IgD-negative memory B cell (primary cell): ENCODE results near the gene COL1A1. TPM values are rescaled to one million over a fixed set of nuclear protein-coding genes. Genes with fewer than 3 reads are reported as not detected.

Source experiments
- H3K27ac Mint-ChIP-seq, 3 donors: one replicate each; pipeline ENCODE4 v1.8.0; 2020 to 2022; ENCODE audit warnings: mild to moderate bottlenecking in 3 of 3, mixed read lengths in 3 of 3, moderate library complexity in 1 of 3
- H3K27me3 Mint-ChIP-seq: one replicate; pipeline ENCODE4 v1.8.0; 2021; ENCODE audit warnings: mixed read lengths
- H3K36me3 Mint-ChIP-seq: one replicate; pipeline ENCODE4 v1.8.0; 2020; ENCODE audit warnings: mild to moderate bottlenecking, mixed read lengths
- H3K4me1 Mint-ChIP-seq, 3 donors: one replicate each; pipeline ENCODE4 v1.8.0; 2020 to 2022; ENCODE audit warnings: mixed read lengths in 3 of 3, mild to moderate bottlenecking in 1 of 3
- H3K4me3 Mint-ChIP-seq, 4 donors: one replicate each; pipeline ENCODE4 v1.8.0; 2020 to 2022; ENCODE audit warnings: mild to moderate bottlenecking in 4 of 4, mixed read lengths in 4 of 4, moderate library complexity in 3 of 4
- H3K9me3 Mint-ChIP-seq, 3 donors: one replicate each; pipeline ENCODE4 v1.8.0; 2020 to 2021; ENCODE audit warnings: mixed read lengths in 3 of 3, mild to moderate bottlenecking in 1 of 3
- polyA plus RNA-seq: library from polyadenylated mRNA; unstranded; fragments of 300-500 nt; fragmentation: Illumina TruSeq; gene quantifications from one replicate; pipeline ENCODE4 v1.2.3, GENCODE V29; 2021

The COL1A1 gene
- polyA plus RNA-seq, 1 donor from 2014 or later = 0.74 TPM

DNA sequence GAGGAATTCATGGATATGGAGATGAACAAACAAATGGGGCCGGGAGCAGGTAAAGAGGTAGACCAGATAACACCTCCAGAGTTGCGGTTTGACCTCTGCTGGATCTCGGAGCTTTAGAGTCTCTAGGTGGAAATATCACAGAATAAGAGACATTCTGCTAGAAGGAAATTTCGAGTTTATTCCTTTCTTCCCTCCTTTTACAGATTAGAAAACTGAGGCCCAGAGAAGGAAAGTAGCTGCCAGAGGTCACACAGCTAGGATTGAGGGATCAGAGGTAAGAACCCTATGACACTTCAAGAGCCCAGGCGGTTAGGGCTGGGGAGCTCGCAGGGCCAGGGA, 7.7 kb upstream of the COL1A1 start:
- Mint-ChIP-seq H3K27ac (no peak overlapping the region), H3K4me3 (no peak overlapping the region), H3K9me3 (no peaks in the 10 kb centered on the region), H3K27me3 (peaks cover 50% of the 10 kb centered on the region), H3K36me3 (peaks cover 2% of the 10 kb centered on the region), H3K4me1 (peaks cover 0 to 9% (median 5%) of the 10 kb centered on the region in 3 donors)

DNA sequence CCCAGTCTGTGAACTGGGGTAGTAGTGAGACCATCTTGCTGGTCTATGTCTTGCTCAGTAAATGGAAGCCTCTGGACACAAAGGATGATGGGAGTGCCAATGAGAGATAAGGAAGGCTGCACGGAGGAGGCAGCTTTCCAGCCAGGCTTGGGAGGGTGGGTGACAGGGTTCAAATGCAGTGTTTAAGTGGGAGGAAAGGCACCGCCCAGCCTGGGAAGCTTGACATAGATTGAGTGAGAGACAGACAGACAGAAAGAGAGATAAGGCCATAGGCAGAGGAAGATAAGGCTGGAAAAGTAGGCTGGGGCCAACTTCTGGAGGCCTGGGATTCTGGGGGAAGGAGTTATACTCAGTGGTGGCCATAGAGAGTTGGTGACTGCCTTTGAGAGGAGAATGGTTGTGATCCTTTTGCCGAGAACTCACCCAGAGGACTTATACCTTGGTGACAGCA, 7.2 kb upstream of the COL1A1 start:
- peaks cover 2% of the 10 kb centered on the region for H3K36me3 Mint-ChIP-seq
- no peak overlapping the region for H3K4me3 Mint-ChIP-seq
- H3K9me3 Mint-ChIP-seq = no peaks in the 10 kb centered on the region
- H3K4me1 Mint-ChIP-seq = peaks cover 0 to 9% (median 5%) of the 10 kb centered on the region in 3 donors
- no peak overlapping the region for H3K27ac Mint-ChIP-seq
- H3K27me3 Mint-ChIP-seq = peaks cover 55% of the 10 kb centered on the region

DNA sequence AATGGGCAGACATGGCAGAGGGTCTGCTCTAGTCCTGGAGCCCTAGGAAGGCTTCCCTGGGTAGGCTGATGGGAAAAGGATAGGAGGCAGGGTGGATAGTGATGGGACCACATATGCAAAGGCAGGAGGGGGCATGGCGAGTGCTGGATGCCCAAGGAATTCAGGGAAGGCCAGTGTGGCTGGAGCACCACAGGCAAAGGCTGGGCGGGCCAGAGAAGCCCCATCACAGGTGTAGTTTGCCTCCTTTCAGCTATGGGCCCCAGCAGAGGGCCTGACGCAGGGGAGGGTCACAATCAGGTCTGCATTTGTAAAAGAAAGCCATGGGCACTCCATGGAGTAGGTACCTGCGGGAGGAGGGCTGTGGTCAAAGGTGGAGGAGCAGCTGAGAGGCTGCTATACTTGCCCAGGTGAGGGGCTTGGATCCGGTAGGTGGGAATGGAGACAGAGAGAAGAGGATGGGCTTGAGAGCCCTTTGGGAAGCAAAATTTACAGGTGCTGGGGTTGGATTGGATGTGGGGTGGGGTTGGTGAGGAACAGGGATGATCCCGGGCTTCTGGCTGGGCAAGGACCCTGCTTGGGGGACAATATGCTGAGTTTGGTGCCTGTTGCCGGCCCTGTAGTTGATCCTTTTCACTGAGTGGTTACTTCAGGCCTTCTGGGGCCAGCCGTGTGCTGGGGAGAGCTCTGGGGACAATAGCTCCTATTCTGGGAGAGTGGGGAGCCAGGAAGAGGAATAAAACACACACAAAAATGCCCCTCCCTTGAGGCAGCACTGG, 6.5 kb upstream of the COL1A1 start:
- H3K4me3 Mint-ChIP-seq = no peak overlapping the region
- H3K36me3 Mint-ChIP-seq = peaks cover 2% of the 10 kb centered on the region
- no peak overlapping the region for H3K27ac Mint-ChIP-seq
- H3K4me1 Mint-ChIP-seq = peaks cover 0 to 6% (median 5%) of the 10 kb centered on the region in 3 donors
- H3K27me3 Mint-ChIP-seq = peaks cover 55% of the 10 kb centered on the region
- H3K9me3 Mint-ChIP-seq = no peaks in the 10 kb centered on the region

DNA sequence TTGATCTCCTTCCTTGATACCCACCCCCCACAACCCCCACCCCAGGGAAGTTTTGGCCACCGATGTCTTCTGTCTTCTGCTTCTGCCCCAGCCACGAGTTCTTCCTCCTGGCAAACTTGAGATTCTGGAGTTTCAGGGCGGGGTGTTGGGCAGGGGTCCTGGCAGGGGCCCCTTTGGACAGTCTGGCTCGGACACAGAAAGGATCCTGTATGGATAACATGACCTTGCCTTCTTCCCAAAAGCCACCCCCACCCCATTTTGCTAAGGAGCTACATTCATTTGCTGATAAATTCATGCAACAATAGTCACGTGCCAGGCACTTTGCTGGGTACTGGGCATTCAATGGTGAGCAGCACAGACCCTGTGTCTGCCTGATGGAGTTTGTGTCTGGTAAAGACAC, 5.9 kb upstream of the COL1A1 start:
- H3K27ac Mint-ChIP-seq = no peak overlapping the region
- no peak overlapping the region for H3K4me3 Mint-ChIP-seq
- H3K9me3 Mint-ChIP-seq = no peaks in the 10 kb centered on the region

DNA sequence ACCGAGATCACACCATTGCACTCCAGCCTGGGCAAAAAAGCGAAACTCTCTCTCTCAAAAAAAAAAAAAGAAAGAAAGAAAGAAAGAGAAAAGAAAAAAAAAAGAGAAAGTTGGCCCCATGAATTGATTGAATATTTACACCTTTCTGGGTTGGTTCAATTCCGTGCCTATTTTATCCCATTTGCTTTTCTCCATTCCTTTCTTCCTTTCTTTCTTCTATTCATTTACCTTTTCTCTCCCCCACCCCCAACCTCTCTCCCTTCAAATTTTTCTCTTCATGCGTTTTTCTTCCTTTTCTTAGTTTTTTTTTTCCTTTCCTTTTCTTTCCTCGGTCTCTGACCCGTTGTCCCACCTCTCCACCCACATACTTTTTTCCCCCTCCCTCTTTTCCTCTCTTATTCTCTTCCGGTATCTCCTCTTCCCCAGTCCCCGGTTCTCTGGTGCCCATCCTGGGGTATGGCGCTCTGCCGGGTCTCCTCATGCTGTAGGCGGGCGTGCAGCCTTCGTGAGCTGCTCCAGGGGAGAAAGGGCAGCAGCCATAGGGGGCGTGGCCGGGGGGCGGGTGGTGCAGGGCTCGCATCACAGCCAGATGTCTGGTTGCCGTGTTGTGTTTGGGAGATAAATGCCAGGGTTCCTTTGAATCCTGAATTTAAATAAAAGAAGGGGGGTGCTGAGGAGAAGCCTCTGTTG, 5.3 kb upstream of the COL1A1 start:
- Mint-ChIP-seq H3K36me3 (peaks cover 2% of the 10 kb centered on the region), H3K27ac (no peak overlapping the region), H3K27me3 (peaks cover 58% of the 10 kb centered on the region), H3K9me3 (no peaks in the 10 kb centered on the region), H3K4me1 (peaks cover 0 to 5% (median 0%) of the 10 kb centered on the region in 3 donors), H3K4me3 (no peak overlapping the region)

More for the DNA sequence above, 5.9 kb upstream of the COL1A1 start:
- peaks cover 2% of the 10 kb centered on the region for H3K36me3 Mint-ChIP-seq
- peaks cover 0 to 5% (median 0%) of the 10 kb centered on the region in 3 donors for H3K4me1 Mint-ChIP-seq
- peaks cover 58% of the 10 kb centered on the region for H3K27me3 Mint-ChIP-seq

DNA sequence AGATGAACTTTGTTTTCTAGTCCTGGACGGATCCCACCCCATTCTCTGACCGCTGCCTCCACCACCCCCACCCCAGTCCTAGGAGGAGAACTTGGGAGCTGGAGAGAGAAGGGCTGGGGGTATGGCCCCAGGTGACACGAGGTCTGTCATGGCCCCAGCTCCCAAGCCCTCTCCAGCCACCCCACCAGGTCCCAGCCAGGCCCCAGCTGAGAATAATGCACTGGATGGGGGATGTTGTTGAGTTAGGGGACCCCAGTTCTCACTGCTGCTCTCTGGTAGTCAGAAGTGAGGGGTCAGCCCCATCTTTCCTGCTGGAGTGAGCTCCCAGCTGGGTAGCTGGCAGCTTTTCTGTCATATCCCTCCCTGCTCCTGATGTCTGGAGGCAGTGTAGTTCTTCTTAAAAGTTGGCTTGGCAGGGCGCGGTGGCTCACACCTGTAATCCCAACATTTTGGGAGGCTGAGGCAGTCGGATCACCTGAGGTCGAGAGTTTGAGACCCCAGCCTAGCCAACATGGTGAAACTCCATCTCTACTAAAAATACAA, 4.6 kb upstream of the COL1A1 start:
- Mint-ChIP-seq H3K9me3 (no peaks in the 10 kb centered on the region), H3K36me3 (peaks cover 2% of the 10 kb centered on the region), H3K4me3 (peak overlapping the region in 1 of 4 donors; percentile 14), H3K4me1 (peaks cover 0 to 8% (median 3%) of the 10 kb centered on the region in 3 donors), H3K27me3 (peaks cover 61% of the 10 kb centered on the region), H3K27ac (peak overlapping the region in 1 of 3 donors; percentile 3)

DNA sequence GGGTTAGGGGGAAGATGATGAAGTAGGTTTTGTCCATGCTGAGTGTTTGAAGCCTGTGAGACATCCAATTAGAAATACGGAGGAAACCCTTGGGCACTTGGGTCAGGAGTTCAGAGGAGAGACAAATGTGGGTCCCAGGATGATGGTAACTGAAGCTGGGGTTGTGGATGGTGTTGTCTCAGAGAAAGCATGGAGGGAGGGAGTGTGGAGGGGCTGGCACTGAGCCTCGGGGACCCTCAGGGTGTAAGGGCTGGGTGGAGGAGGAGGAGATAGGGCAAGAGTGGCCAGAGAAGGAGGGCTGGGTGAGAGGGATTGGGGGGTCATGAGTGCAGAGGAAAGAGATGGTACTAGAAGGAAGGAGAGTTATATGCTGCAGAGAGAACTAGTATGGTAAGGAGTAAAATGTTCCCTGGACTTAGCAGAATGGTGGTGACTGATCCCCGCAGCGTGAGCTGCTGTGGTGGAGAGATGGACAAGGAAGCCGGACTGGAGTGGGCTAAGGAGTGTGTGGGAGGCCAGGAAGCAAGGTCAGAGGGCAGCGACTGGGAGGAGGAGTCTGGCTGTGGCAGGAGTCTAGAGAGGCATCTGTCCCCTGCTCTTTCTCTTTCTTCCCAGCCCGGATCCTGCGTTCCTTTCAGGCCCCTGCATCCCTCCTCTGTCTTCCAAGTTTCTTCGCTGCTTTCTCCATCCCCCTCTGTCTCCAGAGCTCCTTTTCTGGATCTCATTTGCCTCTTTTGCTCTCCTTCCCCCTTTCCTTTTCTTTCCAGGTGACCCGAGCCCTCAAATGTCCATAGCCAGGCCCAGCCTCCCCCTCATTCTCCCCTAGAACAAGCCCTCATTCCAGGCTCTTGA, 3.9 kb upstream of the COL1A1 start:
- H3K27ac Mint-ChIP-seq = peak overlapping the region in 1 of 3 donors; percentile 3
- H3K4me3 Mint-ChIP-seq = peak overlapping the region in 1 of 4 donors; percentile 14
- peaks cover 68% of the 10 kb centered on the region for H3K27me3 Mint-ChIP-seq
- H3K9me3 Mint-ChIP-seq = no peaks in the 10 kb centered on the region
- H3K4me1 Mint-ChIP-seq = peaks cover 3 to 15% (median 6%) of the 10 kb centered on the region in 3 donors
- peaks cover 2% of the 10 kb centered on the region for H3K36me3 Mint-ChIP-seq

DNA sequence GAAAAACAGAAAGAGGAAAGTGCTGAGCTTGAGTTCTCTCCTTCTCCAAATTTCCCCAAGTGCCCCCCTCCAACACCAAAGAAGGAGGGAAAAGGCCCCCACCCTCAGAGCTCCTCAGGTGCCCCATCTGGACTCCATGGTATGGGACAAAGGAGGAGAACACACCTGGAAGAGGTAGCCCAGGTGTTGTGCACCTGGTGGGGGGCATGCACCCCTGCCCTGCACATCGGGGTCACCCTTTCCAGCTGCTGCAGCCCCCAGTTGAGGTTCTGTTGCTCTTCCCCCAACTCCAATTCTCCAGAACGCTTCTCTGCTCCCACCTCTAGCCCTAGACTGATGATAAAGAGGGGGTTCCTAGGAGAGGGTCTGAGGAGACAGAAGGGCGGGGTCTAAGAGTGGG, 3.0 kb upstream of the COL1A1 start:
- H3K36me3 Mint-ChIP-seq = peaks cover 2% of the 10 kb centered on the region
- H3K27ac Mint-ChIP-seq = no peak overlapping the region
- H3K27me3 Mint-ChIP-seq = peaks cover 69% of the 10 kb centered on the region
- H3K4me1 Mint-ChIP-seq = peaks cover 6 to 20% (median 6%) of the 10 kb centered on the region in 3 donors
- H3K4me3 Mint-ChIP-seq = no peak overlapping the region
- H3K9me3 Mint-ChIP-seq = no peaks in the 10 kb centered on the region

DNA sequence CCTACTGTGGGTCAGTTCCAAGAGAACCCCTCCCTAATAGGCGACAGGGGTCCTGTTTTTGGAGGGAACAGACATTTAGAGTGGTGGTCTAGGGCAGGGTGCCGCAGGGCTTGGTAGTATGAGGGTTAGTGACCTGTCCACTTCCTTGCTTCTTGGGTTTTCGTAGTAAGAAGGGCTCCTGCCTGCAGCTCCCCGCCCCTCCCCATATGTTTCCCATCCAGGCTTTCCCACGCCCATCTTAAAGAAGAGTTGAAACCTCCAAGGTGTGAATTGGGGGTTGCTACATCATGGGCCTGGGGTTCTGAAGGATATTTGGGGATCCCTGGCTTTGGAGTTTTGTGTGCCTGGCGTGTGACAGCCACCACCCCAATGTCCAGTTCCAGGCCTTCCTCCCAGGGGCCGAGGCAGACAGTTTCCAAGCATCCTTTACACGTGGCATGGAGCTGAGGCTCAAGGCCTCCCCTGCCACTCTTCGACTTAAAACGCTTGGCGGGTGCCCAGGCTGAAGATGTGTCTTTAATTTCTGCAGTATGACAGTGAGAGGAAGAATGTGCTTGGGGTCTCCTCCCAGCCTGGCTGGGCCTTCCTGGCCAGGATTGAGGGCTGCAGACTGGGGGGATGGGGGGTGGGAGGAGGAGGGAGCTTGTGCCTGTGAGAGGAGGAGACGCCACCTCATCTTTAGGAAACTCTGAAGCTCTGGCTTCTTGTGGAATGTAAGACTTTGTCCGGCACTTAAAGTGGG, 2.3 kb upstream of the COL1A1 start:
- Mint-ChIP-seq H3K4me1 (peaks cover 6 to 20% (median 6%) of the 10 kb centered on the region in 3 donors), H3K27ac (no peak overlapping the region), H3K27me3 (peaks cover 66% of the 10 kb centered on the region), H3K9me3 (no peaks in the 10 kb centered on the region), H3K36me3 (no peaks in the 10 kb centered on the region), H3K4me3 (no peak overlapping the region)

DNA sequence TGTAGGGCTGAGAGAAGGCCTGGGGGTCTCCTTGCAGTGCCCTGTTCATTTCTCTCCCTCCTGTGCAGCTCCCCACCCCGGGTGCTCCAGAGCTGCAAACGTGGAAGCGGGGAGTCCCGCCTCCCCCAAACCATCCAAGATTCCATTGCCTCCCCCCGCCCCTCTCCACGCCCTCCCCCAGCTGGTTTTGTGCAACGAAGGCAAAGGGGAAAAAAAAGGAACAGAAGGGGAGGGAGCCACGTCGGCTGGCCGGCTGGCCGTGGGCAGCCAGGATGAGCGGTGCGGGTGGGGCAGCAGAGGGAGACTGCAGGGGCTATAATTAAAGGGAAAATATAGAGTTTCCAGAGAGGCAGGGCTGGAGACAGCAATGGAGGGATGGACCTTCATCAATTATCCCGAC, 1.7 kb upstream of the COL1A1 start:
- Mint-ChIP-seq H3K27ac (no peak overlapping the region), H3K4me3 (no peak overlapping the region)

DNA sequence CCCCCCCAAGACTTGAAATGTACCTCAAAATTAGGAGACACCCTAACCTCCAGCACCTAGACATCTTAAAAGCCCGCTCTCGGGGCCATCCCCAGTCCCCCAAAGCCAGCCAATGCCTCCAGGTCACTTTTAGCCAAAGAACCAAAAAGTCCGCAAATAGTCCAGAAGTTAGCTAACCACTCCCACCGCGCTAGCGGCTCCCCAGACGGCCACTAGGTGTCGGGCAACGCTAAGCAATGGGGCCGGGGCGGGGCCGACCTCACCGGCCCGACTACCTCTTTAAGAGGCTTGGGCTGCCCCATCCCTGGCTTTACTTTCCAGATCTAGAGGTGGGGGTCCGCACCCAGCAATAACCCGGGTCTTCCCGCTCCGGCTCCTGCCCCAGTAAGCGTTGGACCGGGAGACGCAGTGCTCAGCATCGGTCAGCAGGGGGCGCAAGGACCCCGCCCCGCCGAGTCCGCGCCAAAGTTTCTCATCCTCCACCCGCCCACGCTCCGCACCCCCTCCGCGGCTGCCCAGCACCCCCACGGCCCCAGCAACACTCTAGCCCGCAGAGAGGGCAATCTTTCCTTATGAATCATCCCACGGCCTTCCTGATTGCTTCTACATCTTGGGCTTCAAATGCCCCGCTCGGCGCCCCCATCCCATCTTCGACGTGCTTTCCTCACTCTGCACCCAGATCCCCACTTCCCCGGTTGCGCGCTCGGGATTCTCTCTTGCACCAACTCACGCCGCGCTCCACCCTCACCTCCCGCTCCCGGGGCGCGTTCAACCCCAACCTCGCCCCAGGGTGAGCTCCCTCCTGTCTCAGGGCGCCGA, 765 bp downstream of the COL1A1 start:
- peak overlapping the region; percentile 67 to 95 (median 88) for H3K27ac Mint-ChIP-seq
- no peaks in the 10 kb centered on the region for H3K9me3 Mint-ChIP-seq

More for the DNA sequence above, 1.7 kb upstream of the COL1A1 start:
- peaks cover 65% of the 10 kb centered on the region for H3K27me3 Mint-ChIP-seq
- no peaks in the 10 kb centered on the region for H3K36me3 Mint-ChIP-seq
- no peaks in the 10 kb centered on the region for H3K9me3 Mint-ChIP-seq
- H3K4me1 Mint-ChIP-seq = peaks cover 8 to 25% (median 8%) of the 10 kb centered on the region in 3 donors

DNA sequence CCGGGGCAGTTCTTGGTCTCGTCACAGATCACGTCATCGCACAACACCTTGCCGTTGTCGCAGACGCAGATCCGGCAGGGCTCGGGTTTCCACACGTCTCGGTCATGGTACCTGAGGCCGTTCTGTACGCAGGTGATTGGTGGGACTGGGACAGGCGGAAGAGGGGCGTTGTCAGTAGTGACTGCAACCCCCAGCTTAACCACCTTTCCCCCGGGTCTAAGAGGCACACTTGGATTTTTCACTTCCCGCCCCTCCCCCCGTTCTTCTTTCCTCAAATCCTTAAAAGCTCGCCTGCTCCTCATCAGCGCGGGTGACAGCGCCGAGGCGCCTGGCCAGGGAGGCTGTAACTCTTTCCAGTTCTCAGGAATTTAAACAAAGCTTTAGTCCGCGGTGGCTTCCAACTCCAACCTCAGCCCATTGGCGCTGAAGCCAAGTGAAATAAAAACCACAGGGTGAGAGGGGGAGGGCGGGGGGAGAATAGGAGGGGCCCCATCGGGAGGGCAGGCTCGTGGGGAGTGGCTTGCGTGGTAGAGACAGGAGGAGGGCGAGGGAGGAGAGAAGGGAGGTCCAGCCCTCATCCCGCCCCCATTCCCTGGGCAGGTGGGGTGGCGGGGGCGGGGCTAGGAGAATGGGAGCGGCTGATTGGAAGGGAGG, 1.5 kb downstream of the COL1A1 start:
- H3K27ac Mint-ChIP-seq = peak overlapping the region; percentile 67 to 95 (median 88)
- H3K4me1 Mint-ChIP-seq = peaks cover 8 to 21% (median 8%) of the 10 kb centered on the region in 3 donors
- peak overlapping the region; percentile 71 to 95 (median 88) for H3K4me3 Mint-ChIP-seq
- H3K27me3 Mint-ChIP-seq = peaks cover 42% of the 10 kb centered on the region
- H3K36me3 Mint-ChIP-seq = no peaks in the 10 kb centered on the region
- H3K9me3 Mint-ChIP-seq = no peaks in the 10 kb centered on the region

More for the DNA sequence above, 765 bp downstream of the COL1A1 start:
- H3K36me3 Mint-ChIP-seq = no peaks in the 10 kb centered on the region
- H3K4me1 Mint-ChIP-seq = peaks cover 8 to 26% (median 8%) of the 10 kb centered on the region in 3 donors
- H3K27me3 Mint-ChIP-seq = peaks cover 48% of the 10 kb centered on the region
- peak overlapping the region; percentile 71 to 95 (median 88) for H3K4me3 Mint-ChIP-seq
